HG03039 (cell line): ENCODE results near the gene RIPPLY3.

Experiments used
- ATAC-seq: cut with Tn5 transposase; IDR thresholded peaks from one replicate; pipeline ENCODE4 v1.9.1; 2021; ENCODE audit warnings: mild to moderate bottlenecking, moderate library complexity; ENCODE audit not compliant: unreplicated experiment

RIPPLY3 gene

DNA sequence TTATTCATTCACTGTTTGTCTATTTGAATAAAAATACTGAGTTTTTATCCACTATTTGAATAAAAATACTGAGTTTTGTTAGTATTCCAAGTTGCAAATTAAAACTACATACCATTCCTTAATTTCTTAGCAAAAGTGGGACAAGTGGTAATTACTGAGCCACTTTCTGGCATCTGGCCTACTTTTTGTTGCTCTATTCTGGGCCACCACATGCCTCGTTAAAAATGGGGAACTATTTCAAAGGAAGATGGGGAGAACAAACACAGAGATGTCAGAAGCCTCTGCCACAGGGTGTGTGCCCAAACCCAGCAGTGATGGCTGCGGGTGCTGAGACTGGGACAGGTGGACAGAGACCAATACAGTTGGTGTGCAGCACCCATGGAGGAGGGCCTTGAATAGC, 51.8 kb downstream of the RIPPLY3 start:
- ATAC-seq, result no peak

DNA sequence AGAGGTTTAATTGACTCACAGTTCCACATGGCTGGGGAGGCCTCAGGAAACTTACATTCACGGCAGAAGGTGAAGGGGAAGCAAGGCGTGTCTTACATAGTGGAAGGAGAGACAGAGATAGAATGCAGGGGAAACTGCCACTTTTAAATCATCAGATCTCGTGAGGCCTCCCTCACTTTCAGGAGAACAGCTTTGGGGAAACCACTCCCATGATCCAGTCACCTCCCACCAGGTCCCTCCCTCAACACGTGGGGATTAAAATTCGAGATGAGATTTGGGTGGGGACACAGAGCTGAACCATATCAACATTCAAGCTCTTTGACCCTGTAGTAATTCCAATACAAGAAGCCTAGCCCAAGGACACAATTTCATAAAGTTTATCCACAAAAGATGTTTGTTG, 52.7 kb downstream of the RIPPLY3 start:
- ATAC-seq, result no peak

DNA sequence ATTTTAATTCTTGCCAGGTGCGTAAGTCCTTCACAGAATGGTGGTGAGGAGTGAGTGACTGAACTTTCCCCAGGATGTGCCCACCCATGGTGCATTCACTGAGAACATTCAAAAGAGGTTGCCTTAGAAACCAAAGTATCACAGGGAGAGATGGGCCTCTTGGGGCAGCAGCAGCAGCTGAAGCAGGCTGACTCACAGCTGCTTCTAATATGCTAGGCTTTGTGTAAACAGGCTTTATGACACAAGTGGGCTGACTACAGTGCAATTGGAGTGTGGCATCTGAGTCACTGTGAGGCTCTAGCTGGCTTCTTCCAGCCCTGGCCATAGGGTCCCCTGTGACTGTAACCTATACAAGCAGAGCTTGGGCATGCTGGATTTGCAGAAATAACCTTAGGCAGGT, 53.8 kb downstream of the RIPPLY3 start:
- no peak for ATAC-seq

DNA sequence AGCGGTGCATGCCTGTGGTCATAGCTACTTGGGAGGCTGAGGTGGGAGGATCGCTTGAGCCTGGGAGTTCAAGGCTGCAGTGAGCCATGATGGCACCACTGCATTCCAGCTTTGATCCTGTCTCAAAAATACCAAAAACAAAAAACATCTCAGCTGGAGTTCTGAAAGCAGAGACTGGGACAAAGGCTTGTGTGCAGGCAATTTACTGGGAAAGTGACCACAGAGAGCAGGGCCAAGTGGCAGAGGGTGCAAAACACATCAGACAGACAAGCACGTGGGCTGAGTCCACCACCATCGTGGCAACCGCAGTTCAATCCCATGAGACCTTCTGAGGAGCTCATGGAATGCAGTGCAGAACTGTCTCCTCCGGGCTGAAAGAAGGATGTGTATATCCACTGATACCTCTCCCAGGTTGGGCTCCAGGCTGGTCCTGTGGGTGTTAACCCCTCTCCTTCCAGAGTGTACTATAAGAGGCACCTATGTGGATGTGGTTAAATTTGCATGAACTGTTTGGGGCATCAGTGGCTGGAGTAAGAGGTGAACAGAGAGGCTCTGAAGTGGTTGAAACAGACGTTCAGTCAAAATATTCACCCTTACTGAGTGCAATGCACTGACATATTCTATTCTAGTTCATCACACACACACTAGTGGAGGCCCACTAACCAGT, 55.6 kb downstream of the RIPPLY3 start:
- ATAC-seq, result no peak

DNA sequence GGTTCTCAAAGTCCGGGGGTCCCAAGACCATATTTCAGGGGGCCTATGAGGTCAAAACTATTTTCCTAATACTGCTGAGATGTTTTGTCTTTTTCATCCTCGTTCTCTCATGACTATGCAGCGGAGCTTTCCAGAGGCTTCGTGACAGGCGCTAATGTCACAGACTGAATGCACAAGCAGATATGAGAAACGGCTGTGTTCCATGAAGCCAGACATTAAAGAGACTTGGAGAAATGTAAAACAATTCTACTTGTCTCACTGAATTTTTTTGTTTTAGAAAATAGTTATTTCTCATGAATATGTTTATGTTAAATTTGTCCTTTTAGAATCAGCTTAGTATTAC, 56.1 kb downstream of the RIPPLY3 start:
- ATAC-seq, result no peak

DNA sequence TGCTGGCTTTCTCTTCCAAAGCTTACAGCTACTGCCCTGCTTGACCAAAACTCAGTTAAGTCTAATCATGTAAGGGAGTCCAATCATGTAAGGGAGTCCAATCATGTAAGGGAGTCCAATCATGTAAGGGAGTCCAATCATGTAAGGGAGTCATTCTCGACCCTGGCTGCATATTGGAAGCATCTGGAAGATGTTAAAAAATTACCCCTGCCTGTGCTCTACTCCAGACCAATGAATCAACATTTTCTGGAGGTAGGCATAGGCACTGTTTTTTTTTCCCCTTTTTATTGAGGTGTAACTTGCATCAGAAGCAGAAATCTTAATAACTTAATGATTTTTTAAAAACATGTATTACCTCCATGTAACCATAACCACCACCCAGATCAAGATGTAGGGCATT, 56.9 kb downstream of the RIPPLY3 start:
- ATAC-seq, result no peak

DNA sequence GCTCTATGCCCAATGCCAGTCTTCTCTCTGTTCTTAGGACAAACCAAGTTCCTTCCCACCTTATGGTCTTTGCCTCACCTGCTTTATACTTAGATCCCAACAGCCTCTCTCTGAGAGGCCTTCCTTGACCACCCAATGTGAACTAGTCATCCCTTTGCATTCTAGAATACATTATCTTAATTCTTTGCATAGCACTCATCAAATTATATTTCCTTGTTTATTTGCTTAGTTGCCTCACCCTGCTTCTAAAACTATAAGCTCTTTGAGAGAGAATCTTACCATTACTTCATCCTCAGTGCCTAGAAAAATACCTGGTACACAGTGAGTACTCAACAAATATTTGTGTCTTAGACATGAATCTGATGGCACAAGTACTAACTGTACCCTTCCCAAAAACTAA, 58.3 kb downstream of the RIPPLY3 start:
- ATAC-seq, result no peak

DNA sequence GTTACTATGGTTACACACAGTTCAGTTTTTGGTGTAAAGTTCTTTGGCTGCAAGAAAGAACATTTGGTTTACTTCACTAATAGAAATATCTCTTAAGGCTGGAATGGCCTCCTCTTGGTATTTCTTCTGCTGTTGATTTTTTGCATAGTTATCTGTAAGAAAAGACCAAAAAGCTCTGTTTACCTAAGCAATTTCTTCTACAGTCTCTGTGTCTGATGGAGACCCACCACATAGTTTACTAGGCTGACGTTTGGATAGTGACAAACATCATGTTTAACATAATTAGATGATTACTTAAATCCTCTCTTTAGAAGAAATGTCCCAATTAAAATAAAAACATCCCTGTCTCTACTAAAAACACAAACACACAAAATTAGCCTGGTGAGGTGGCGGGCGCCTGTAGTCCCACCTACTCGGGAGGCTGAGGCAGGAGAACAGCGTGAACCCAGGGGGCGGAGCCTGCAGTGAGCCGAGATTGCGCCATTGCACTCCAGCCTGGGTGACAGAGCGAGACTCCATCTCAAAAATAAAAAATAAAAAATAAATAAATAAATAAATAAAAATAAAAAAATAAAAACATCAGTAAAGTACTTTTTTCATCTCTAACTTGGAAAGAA, 59.2 kb downstream of the RIPPLY3 start:
- no peak for ATAC-seq
